HL-60 (cell line): Measurements from ENCODE around the gene TRIM31.

Experiments used
- DNase-seq, 2 experiments: peaks; one replicate each; pipeline ENCODE4 v3.0.0-alpha.2; 2010 to 2020; ENCODE audit warnings: low read depth in 1 of 2, low spot score in 1 of 2
- H3K27ac ChIP-seq: fragments of 250-450 bp; sonication (Bioruptor Pico); replicated peaks from 2 replicates; pipeline ENCODE4 v1.5.1; 2020; ENCODE audit warnings: mild to moderate bottlenecking, moderate library complexity
- H3K27me3 ChIP-seq: fragments of 250-450 bp; sonication (Bioruptor Pico); 2 replicates; pipeline ENCODE4 v1.5.1; 2021; ENCODE audit warnings: mild to moderate bottlenecking, moderate library complexity; ENCODE audit not compliant: insufficient read depth, poor library complexity, severe bottlenecking
- H3K4me3 ChIP-seq: replicated peaks from 2 replicates; pipeline ENCODE4 v1.5.1; 2011; ENCODE audit warnings: mild to moderate bottlenecking, control low read depth, low read length; ENCODE audit not compliant: insufficient read depth
- CTCF ChIP-seq: IDR thresholded peaks from one replicate; pipeline ENCODE4 v1.5.1; 2011; ENCODE audit warnings: low read length, control low read depth, inconsistent platforms; ENCODE audit not compliant: insufficient read depth
- GABPA ChIP-seq: IDR thresholded peaks from 2 replicates; pipeline ENCODE4 v1.6.1; 2012; ENCODE audit warnings: low read depth
- POLR2AphosphoS5 ChIP-seq: IDR thresholded peaks from 2 replicates; pipeline ENCODE4 v1.6.1; 2012; ENCODE audit warnings: low read depth
- SPI1 ChIP-seq: IDR thresholded peaks from 2 replicates; pipeline ENCODE4 v1.6.1; 2012; ENCODE audit warnings: low read depth, mild to moderate bottlenecking, borderline replicate concordance
- TF ChIP-seq, protein P1 (sequence below): IDR thresholded peaks from 2 replicates; pipeline ENCODE4 v1.6.1; 2012; ENCODE audit warnings: low read depth; ENCODE audit not compliant: insufficient replicate concordance

TRIM31 gene

GRCh38 chr6:30075094-30075789, 37.6 kb downstream of the TRIM31 start, which contains the start of gene RNF39:
RNF39 (minus strand) TSS chr6:30075769; CDS start chr6:30075585, 184 bp downstream.
- H3K27ac ChIP-seq, result no peak within 1 kb of the TSS
- H3K4me3 ChIP-seq, result no peak within 1 kb of the TSS
- TF ChIP-seq GABPA, result no peak
- H3K27me3 ChIP-seq, result peaks cover 51% of the 10 kb centered on the region
- no peak for DNase-seq

DNA sequence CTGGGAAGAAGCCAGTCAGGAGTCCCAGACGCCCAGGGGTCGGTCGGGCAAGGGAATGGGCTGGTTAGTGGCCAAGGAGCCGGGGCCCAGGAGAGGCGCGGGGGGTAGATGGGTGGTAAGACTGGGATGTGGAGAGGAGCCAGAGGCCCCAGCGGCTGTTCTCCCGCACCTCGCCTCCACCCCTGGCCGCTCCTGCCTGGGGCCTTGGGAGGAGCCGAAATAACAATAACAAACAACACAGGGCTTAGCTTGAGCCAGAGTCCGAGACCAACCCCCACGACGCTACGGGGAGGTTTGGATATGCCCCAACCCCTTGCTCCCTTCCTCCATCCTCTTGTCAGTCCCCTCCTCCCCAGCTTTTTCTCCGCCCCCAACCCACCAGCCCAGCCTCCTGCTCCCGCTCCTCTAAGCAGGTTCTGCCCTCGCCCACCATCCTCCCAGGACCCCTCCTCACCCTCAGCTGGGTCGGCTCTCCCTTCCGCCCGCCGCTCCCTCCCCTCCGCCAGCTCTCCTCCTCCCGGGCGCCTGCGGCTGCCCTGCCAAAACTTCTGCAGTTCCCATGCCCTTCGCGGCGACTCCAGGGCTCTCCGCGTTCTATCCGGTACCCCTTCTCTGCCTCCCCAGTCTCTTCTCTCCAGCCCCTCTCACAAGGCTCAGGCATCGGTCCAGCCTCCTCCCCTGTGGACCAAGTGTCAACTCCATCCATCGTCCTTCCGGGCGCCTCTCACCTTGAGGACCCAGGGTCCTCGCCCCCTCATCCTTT, 38.4 kb downstream of the TRIM31 start:
- no peak for TF ChIP-seq POLR2AphosphoS5
- no peak for TF ChIP-seq GABPA
- no peak for TF ChIP-seq CTCF
- TF ChIP-seq SPI1, result no peak
- TF ChIP-seq, protein P1, sequence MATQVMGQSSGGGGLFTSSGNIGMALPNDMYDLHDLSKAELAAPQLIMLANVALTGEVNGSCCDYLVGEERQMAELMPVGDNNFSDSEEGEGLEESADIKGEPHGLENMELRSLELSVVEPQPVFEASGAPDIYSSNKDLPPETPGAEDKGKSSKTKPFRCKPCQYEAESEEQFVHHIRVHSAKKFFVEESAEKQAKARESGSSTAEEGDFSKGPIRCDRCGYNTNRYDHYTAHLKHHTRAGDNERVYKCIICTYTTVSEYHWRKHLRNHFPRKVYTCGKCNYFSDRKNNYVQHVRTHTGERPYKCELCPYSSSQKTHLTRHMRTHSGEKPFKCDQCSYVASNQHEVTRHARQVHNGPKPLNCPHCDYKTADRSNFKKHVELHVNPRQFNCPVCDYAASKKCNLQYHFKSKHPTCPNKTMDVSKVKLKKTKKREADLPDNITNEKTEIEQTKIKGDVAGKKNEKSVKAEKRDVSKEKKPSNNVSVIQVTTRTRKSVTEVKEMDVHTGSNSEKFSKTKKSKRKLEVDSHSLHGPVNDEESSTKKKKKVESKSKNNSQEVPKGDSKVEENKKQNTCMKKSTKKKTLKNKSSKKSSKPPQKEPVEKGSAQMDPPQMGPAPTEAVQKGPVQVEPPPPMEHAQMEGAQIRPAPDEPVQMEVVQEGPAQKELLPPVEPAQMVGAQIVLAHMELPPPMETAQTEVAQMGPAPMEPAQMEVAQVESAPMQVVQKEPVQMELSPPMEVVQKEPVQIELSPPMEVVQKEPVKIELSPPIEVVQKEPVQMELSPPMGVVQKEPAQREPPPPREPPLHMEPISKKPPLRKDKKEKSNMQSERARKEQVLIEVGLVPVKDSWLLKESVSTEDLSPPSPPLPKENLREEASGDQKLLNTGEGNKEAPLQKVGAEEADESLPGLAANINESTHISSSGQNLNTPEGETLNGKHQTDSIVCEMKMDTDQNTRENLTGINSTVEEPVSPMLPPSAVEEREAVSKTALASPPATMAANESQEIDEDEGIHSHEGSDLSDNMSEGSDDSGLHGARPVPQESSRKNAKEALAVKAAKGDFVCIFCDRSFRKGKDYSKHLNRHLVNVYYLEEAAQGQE, result no peak
- Histone ChIP-seq H3K27ac (no peak overlapping the region), H3K4me3 (no peak overlapping the region), H3K27me3 (peaks cover 51% of the 10 kb centered on the region)
- no peak for DNase-seq

GRCh38 chr6:30073489-30074235, 39.2 kb downstream of the TRIM31 start:
- TF ChIP-seq SPI1, result no peak
- TF ChIP-seq, protein P1, result no peak
- TF ChIP-seq CTCF, result no peak
- no peak for TF ChIP-seq POLR2AphosphoS5
- TF ChIP-seq GABPA, result no peak
- Histone ChIP-seq H3K4me3 (no peak overlapping the region), H3K27ac (no peak overlapping the region), H3K27me3 (peaks cover 43% of the 10 kb centered on the region)
- no peak for DNase-seq

GRCh38 chr6:30071858-30072257, 41.0 kb downstream of the TRIM31 start:
- no peak for DNase-seq
- no peak overlapping the region for H3K4me3 ChIP-seq
- H3K27me3 ChIP-seq, result peaks cover 30% of the 10 kb centered on the region
- no peak overlapping the region for H3K27ac ChIP-seq
- TF ChIP-seq SPI1 (no peak), CTCF (no peak), POLR2AphosphoS5 (no peak), GABPA (no peak)
- TF ChIP-seq, protein P1, result no peak
